HG03139 (cell line): ENCODE measurements around the gene ZNFX1.
"Not testable (repeated sequence)": the region's sequence is repeated elsewhere in the genome, so short reads cannot be mapped to it uniquely, and the experiment has no call there.

ENCODE experiments used
- ATAC-seq: cut with Tn5 transposase; IDR thresholded peaks from one replicate; pipeline ENCODE4 v1.9.1; 2021; ENCODE audit not compliant: unreplicated experiment

The ZNFX1 gene

DNA sequence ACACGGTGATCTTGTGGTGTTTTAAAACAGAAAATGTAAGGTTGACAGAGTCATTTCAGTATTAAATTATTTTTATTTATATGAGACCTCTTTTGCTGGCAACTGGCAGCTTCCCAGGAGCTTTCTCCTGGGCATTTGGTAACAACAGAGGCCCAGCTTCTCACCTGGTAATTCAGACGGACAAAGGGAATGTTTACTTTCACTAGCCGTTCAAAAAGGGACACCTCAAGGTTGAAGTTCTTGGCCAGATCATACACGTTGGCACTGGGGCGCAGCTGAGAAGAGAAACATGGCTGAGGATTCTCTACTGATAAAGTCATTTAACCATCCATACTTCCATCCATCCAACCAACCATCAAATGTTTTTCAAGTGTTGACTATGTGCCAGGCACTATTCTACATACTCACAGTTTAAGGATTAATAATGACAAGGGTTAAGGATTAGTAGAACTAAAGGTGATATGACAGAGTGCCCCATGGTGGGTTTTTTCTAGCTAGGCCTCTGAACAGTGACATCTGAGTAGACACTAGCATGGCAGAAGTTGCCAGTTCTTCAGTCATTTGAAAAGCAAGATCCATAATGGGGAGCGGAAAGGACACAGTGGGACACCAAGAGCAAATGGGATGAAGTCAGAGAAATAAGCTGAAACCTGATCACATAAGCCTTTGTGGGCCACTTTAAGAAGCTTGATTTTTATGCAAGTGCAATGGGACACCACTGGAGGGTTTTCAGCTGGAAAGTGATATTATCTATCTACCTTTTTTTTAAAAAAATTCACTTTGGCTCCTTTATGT lies 25.1 kb downstream of the ZNFX1 start:
- ATAC-seq: no peak

DNA sequence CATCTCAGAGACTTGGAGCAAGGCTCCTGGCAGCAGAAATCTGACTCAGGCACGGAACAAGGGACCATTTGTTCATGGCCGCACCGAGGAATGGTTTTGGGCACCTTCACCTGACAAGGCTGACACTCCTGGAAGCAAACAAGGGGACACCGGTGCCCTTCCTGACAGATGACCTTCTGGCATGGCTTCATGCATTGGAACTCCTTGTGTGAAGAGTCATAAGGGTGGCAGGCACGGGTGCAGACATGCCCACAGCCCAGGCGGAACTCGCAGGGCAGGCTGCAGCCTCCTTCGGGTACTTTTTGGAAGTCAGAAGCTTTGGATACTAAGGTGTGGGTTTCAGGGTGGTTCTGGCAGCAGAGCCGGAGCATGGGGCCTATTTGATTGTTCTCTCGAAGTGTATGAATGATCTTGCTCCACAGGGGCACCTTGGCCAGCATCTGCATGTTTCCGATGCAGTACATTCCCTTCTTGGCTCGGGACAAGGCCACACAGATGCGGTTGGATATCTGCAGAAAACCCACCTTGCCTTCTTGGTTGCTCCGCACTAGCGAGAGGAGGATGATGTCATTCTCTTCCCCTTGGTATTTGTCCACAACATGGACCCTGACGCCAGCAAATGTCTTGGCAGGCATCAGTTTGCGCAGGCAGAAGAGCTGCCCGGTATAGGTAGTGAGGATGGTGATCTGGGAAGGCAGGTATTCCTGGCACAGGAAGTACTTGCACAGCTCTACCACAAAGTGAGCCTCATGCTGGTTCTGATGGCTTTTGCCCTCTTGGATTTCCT lies 28.8 kb downstream of the ZNFX1 start:
- no peak for ATAC-seq

DNA sequence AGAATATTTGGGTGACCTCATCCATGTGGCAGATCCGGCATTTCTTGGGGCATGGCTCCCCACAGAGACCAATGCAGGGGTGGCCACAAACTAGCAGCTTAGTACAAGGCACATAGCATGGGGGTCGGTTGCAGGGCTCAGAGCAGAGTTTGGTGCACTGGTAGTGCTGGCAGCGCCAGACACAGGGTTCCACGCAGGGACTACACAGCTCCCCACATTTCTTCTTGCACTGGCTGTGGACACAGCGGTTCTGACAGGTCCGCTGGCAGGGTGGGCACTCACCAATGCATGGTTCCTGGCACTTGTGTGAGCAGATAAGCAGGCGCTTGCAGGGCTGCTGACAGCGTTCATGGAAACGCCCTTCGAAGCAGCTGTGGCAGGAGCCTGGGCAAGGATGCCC lies 29.6 kb downstream of the ZNFX1 start:
- ATAC-seq: no peak

DNA sequence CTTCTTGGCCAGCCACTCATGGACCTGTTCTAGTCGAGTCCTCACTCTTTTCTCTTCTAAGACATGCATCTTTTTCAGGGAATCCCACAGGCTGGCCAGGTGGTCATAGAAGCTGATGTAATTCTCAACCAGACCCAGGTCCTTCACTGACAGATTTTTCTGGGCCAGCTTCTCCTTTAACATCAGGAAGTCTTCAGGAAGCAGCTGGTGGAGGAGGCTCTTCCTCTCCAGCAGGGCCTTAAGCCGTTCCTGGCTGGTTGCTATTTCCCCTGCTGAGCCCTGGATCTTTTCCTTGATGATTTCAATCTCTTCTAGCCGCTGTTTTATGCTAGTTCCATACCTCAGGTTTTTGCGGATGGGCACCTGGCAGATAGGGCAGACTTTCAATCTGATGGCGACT lies 30.1 kb downstream of the ZNFX1 start:
- ATAC-seq: no peak

DNA sequence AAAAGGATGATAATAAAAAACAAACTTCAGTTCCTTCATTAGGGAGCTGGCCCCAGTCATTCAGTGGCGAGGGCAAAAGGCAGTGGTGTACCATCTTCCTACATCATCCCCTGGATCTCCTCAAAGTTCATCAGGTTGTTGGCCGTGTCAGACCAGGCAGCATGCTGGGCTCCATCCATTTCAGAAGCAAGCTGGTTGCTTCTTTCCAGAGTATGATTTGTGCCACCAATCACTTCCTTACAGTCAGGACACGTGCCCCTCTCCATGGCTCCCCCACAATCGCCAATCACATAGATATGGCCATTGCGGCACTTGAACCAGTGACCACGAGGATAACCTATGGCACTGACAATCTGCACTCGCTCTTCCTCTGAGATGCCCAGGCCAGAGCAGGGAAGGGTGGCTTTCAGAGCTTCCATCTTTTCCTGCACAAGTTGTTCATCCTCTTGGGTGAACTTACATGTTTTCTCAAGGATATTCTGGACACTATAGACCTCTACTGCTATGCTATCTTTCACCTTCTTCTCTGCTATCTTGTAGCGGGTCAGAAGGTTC lies 30.6 kb downstream of the ZNFX1 start:
- ATAC-seq: no peak

- no peak for ATAC-seq
Observed at GRCh38 chr20:49245921-49246740, 31.7 kb downstream of the ZNFX1 start.

- ATAC-seq: no peak
Observed at GRCh38 chr20:49237531-49237930, 40.3 kb downstream of the ZNFX1 start.

- ATAC-seq: no peak
Observed at GRCh38 chr20:49236301-49236700, 41.6 kb downstream of the ZNFX1 start.

DNA sequence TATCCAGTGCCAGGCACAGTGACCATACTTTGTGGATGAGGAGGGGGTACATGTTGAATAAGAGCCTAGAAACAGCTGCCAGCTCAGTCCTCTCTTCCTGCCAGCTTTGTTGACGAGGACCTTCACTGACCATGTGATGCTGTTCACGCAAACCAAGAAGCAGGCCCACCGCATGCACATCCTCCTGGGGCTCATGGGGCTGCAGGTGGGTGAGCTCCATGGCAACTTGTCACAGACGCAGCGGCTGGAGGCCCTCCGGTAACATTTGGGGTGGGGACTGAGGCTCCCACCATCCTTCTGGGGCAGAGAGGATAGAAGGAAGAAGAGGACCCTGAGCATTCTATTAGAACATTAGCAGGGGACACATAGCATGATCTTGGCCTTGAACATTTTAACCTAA lies 43.0 kb downstream of the ZNFX1 start:
- no peak for ATAC-seq

- ATAC-seq: no peak
Observed at GRCh38 chr20:49233226-49233625, 44.6 kb downstream of the ZNFX1 start.

- no peak for ATAC-seq
Observed at GRCh38 chr20:49231471-49231870, 46.4 kb downstream of the ZNFX1 start.

- no peak for ATAC-seq
Observed at GRCh38 chr20:49230561-49231133, 47.2 kb downstream of the ZNFX1 start.

- ATAC-seq: no peak
Observed at GRCh38 chr20:49230021-49230420, 47.8 kb downstream of the ZNFX1 start.

GRCh38 chr20:49229381-49229780 lies 48.5 kb downstream of the ZNFX1 start:
- ATAC-seq: no peak

DNA sequence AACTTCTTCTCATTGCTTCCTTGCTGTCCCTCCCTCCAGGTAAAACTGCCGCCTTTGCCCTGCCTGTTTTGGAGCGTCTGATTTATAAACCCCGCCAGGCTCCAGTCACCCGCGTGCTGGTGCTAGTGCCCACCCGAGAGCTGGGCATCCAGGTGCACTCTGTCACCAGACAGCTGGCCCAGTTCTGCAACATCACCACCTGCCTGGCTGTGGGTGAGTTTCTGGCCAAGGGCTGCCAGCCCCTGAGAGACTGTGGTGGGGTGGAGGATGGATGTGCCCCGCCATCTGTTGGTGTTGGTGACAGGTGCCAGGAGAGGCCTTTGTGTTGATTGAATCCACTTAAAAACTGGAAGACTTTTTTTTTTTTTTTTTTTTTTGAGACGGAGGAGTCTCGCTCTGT lies 49.2 kb downstream of the ZNFX1 start:
- ATAC-seq: no peak

GRCh38 chr20:49225896-49226295 lies 52.0 kb downstream of the ZNFX1 start:
- ATAC-seq: no peak

DNA sequence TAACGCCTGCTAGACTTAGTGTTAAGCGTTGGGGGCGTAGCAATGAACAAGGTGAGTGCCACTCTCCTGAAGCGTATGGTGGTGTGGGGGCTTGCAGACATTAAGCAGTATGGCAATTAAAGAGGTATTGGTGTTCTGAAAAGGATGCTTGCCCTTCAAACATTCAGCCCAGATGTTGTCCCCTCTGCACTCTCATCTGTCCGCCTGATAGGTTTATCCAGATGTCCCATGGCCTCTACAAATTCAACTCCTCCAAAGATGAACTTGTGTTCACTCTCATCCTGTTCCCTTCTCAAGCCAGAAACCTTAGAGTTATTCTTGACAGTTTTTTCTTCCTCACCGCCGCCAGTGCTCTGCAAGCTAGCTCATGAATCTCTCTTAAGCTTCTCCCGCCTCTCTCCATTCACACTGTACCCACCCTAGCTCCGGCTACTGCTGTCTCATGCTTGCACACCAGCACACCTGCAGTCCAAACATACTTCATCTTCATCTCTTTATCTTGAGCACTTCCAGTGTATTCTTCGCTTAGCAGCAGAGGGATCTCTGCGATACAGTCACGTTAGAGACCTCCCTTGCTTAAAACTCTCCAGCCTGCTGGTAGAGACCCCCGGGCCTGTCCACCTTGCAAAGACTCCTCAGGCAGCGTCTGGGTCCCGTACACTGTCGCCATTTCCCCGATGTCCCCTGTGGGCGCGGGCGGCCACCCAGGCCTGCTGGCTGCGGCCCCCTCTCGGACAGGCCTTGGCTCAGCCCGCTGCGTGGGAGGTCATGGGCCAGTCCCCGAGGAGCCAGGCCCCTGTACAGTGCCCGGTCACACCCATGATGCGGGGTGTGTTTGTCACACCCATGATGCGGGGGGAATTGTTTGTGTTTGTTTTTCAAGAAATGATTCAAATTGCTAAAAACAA lies 57.7 kb downstream of the ZNFX1 start:
- no peak for ATAC-seq

DNA sequence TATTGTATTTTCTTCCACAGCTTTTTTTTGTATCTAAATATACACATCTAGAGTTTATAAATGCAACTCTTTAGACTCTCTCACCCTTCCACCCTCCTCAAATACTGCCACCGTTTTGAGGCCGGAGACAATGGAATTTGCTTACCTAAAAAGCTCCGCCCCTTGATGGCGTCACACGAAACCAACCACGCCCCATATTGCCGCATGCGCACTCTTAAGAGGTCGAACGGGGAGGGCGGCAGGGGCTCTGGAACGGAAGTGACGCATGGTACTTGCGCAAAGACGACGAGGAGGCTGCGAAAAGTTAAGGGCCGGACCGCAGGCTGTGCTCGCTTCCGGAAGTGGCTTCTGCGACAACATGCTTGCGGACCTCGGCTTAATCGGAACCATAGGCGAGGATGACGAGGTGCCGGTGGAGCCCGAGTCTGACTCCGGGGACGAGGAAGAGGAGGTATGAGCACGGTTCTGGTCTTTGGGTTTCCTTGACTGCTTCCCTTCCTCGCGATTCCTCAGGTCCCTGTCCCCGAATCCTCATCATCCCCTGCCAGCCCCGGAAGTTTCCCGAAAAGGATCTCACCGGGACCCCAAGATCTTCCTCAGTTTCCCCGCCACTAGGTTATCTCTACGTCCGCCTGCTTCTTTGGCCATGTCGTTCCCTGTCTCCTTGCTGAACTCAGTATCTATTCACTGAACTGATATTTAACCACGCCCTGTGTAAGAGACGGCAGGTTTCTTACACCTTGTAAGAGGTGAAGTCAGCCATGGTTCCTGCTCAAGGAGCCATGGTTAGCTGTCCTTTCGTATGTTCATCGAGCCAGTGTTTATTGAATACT lies 58.5 kb downstream of the ZNFX1 start, which contains the start of gene DDX27:
Gene DDX27, plus strand, starts transcription at position 326 of the 833 bp plus-strand sequence. Its CDS starts 33 bp downstream, at position 359.
- ATAC-seq: peak; percentile 84

DNA sequence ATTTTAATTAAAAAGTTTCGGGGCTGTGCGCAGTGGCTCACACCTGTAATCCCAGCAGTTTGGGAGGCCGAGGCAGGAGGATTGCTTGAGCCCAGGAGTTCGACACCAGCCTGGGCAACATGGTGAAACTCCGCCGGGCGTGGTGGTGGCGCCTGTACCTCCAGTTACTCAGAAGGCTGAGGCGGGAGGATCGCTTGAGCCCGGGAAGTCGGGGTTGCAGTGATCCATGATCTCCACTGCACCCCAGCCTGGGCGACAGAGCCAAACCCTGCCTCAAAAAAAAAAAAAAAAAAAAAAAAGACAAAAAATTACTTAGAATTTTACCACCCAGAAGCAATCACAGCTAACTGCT lies 59.1 kb downstream of the ZNFX1 start:
- not testable (repeated sequence) for ATAC-seq
